Measurements from ENCODE around the gene TACC2.

- TF ChIP-seq, protein P1, sequence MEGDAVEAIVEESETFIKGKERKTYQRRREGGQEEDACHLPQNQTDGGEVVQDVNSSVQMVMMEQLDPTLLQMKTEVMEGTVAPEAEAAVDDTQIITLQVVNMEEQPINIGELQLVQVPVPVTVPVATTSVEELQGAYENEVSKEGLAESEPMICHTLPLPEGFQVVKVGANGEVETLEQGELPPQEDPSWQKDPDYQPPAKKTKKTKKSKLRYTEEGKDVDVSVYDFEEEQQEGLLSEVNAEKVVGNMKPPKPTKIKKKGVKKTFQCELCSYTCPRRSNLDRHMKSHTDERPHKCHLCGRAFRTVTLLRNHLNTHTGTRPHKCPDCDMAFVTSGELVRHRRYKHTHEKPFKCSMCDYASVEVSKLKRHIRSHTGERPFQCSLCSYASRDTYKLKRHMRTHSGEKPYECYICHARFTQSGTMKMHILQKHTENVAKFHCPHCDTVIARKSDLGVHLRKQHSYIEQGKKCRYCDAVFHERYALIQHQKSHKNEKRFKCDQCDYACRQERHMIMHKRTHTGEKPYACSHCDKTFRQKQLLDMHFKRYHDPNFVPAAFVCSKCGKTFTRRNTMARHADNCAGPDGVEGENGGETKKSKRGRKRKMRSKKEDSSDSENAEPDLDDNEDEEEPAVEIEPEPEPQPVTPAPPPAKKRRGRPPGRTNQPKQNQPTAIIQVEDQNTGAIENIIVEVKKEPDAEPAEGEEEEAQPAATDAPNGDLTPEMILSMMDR (conservative IDR thresholded peaks at IDR 0.05; ENCODE audit: low read length): no peak
- TF ChIP-seq EZH2phosphoT487 (IDR thresholded peaks at IDR 0.05; ENCODE audit: borderline replicate concordance, low read depth, low read length): no peak
Observed at GRCh38 chr10:122237331-122237990, 248.5 kb downstream of the TACC2 start.

Measured in OCI-LY7 (cell line).